Astrocyte (in vitro differentiated cells and primary cell): ENCODE data around the gene SCN2B. TPM values are rescaled to one million over a fixed set of nuclear protein-coding genes. Genes with fewer than 3 reads are reported as not detected.

Experiments
- DNase-seq: peaks from one replicate; pipeline ENCODE4 v3.0.0-alpha.2; 2010; ENCODE audit warnings: low read depth
- FAIRE-seq: peaks from 2 replicates; lab custom pipeline; 2011; peaks lifted over from hg19 to GRCh38; lab: Jason Lieb, UNC
- H2AFZ ChIP-seq: 2 replicates; pipeline ENCODE4 v1.6.0; 2012; ENCODE audit warnings: low read depth, low read length, inconsistent platforms
- H3K27ac ChIP-seq: 2 replicates; pipeline ENCODE4 v1.5.1; 2011; ENCODE audit warnings: low read depth, low read length, inconsistent platforms
- H3K27me3 ChIP-seq: 2 replicates; pipeline ENCODE4 v1.6.0; 2011; ENCODE audit warnings: low read length, inconsistent platforms; ENCODE audit not compliant: insufficient read depth
- H3K36me3 ChIP-seq: 2 replicates; pipeline ENCODE4 v1.5.1; 2011; ENCODE audit warnings: low read length, inconsistent platforms; ENCODE audit not compliant: insufficient read depth
- H3K4me1 ChIP-seq: 2 replicates; pipeline ENCODE4 v1.5.1; 2011; ENCODE audit warnings: low read length, inconsistent platforms; ENCODE audit not compliant: insufficient read depth
- H3K4me2 ChIP-seq: 2 replicates; pipeline ENCODE4 v1.6.0; 2012; ENCODE audit warnings: low read length, inconsistent platforms
- H3K4me3 ChIP-seq: 2 replicates; pipeline ENCODE4 v1.5.1; 2011; ENCODE audit warnings: low read depth, mild to moderate bottlenecking, low read length, inconsistent platforms; ENCODE audit not compliant: insufficient read depth
- H3K79me2 ChIP-seq: 2 replicates; pipeline ENCODE4 v1.6.0; 2012; ENCODE audit warnings: mild to moderate bottlenecking, low read length, inconsistent platforms; ENCODE audit not compliant: insufficient read depth
- H3K9ac ChIP-seq: 2 replicates; pipeline ENCODE4 v1.6.0; 2012; ENCODE audit warnings: mild to moderate bottlenecking, low read length, inconsistent platforms
- H3K9me3 ChIP-seq: 2 replicates; pipeline ENCODE4 v1.5.1; 2012; ENCODE audit warnings: low read depth, mild to moderate bottlenecking, low read length, inconsistent platforms; ENCODE audit not compliant: insufficient read depth
- H4K20me1 ChIP-seq: 2 replicates; pipeline ENCODE4 v1.6.0; 2012; ENCODE audit warnings: low read length, inconsistent platforms; ENCODE audit not compliant: insufficient read depth
- H3K27ac Mint-ChIP-seq: one replicate; pipeline ENCODE4 v1.8.0; 2021; ENCODE audit warnings: mild to moderate bottlenecking, mixed read lengths; ENCODE audit not compliant: unreplicated experiment
- H3K27me3 Mint-ChIP-seq: one replicate; pipeline ENCODE4 v1.8.0; 2021; ENCODE audit warnings: low read depth, mixed read lengths; ENCODE audit not compliant: unreplicated experiment
- H3K36me3 Mint-ChIP-seq: one replicate; pipeline ENCODE4 v1.8.0; 2021; ENCODE audit warnings: low read depth, mixed read lengths; ENCODE audit not compliant: unreplicated experiment
- H3K4me1 Mint-ChIP-seq: one replicate; pipeline ENCODE4 v1.8.0; 2021; ENCODE audit warnings: low read depth, mixed read lengths; ENCODE audit not compliant: unreplicated experiment
- H3K4me3 Mint-ChIP-seq: one replicate; pipeline ENCODE4 v1.8.0; 2021; ENCODE audit warnings: mild to moderate bottlenecking, moderate library complexity, mixed read lengths; ENCODE audit not compliant: unreplicated experiment
- H3K9me3 Mint-ChIP-seq: one replicate; pipeline ENCODE4 v1.8.0; 2021; ENCODE audit warnings: mild to moderate bottlenecking, mixed read lengths; ENCODE audit not compliant: unreplicated experiment
- CTCF ChIP-seq: IDR thresholded peaks from 2 replicates; pipeline ENCODE4 v1.5.1; 2011; ENCODE audit warnings: low read depth, mild to moderate bottlenecking, inconsistent platforms, low read length, moderate library complexity; ENCODE audit not compliant: insufficient read depth
- EZH2 ChIP-seq: IDR thresholded peaks from 2 replicates; pipeline ENCODE4 v1.6.1; 2012; ENCODE audit warnings: mild to moderate bottlenecking, low read length, inconsistent platforms; ENCODE audit not compliant: insufficient read depth
- total RNA-seq: library from RNA; stranded (reverse); gene quantifications from 2 replicates; pipeline ENCODE4 v1.2.1, GENCODE V29; 2021

SCN2B gene
- total RNA-seq, 1 donor from 2014 or later: 0.18 TPM

GRCh38 chr11:118146554-118146953 lies 29.9 kb downstream of the SCN2B start:
- Mint-ChIP-seq H3K27me3 (peaks cover 81% of the 10 kb centered on the region), H3K4me3 (peak overlapping the region; percentile 79), H3K36me3 (no peaks in the 10 kb centered on the region), H3K27ac (no peak overlapping the region), H3K4me1 (peaks cover 2% of the 10 kb centered on the region), H3K9me3 (no peaks in the 10 kb centered on the region)
- Histone ChIP-seq H3K27me3 (peaks cover 29% of the 10 kb centered on the region), H3K36me3 (no peaks in the 10 kb centered on the region), H3K4me2 (no peak overlapping the region), H3K27ac (no peak overlapping the region), H3K4me1 (peaks cover 5% of the 10 kb centered on the region), H3K9me3 (no peaks in the 10 kb centered on the region), H3K79me2 (no peaks in the 10 kb centered on the region), H2AFZ (no peak overlapping the region), H3K9ac (no peak overlapping the region), H3K4me3 (no peak overlapping the region), H4K20me1 (no peaks in the 10 kb centered on the region)
- DNase-seq (no peak), FAIRE-seq (no peak)
- no peak for TF ChIP-seq EZH2
- TF ChIP-seq CTCF: no peak

- H3K9me3 Mint-ChIP-seq: no peaks in the 10 kb centered on the region
- FAIRE-seq: no peak
Measured at GRCh38 chr11:118145285-118146227, 30.9 kb downstream of the SCN2B start.

More at GRCh38 chr11:118145285-118146227, 30.9 kb downstream of the SCN2B start:
- Histone ChIP-seq H3K4me1 (peaks cover 5% of the 10 kb centered on the region), H3K9ac (peak overlapping the region; percentile 46), H3K27me3 (peaks cover 31% of the 10 kb centered on the region), H3K9me3 (no peaks in the 10 kb centered on the region), H2AFZ (peak overlapping the region; percentile 92), H3K4me2 (peak overlapping the region; percentile 97), H4K20me1 (no peaks in the 10 kb centered on the region), H3K79me2 (no peaks in the 10 kb centered on the region), H3K4me3 (peak overlapping the region; percentile 63), H3K27ac (no peak overlapping the region), H3K36me3 (no peaks in the 10 kb centered on the region)
- Mint-ChIP-seq H3K36me3 (no peaks in the 10 kb centered on the region), H3K4me1 (peaks cover 2% of the 10 kb centered on the region), H3K27ac (no peak overlapping the region), H3K27me3 (peaks cover 80% of the 10 kb centered on the region), H3K4me3 (peak overlapping the region; percentile 68)
- DNase-seq: peak; percentile 10
- peak; percentile 65 for TF ChIP-seq CTCF
- peak; percentile 76 for TF ChIP-seq EZH2
